GM23338 (cell line): ENCODE data around the gene LASP1NB.

Experiments used
- CREB1 ChIP-seq: fragments of 250-450 bp; sonication (Bioruptor Pico); IDR thresholded peaks from 2 replicates; pipeline ENCODE4 v1.5.0; 2020; ENCODE audit warnings: low read depth, mild to moderate bottlenecking, moderate library complexity
- CTCF ChIP-seq, 2 experiments: fragments of 200-600 bp in 1 of 2; sonication (generic) in 1 of 2; conservative IDR thresholded peaks; 2 replicates each; pipeline versions ENCODE4 v1.5.1 to v1.6.1; 2016 to 2017; ENCODE audit warnings: antibody characterized with exemption in 2 of 2, low read depth in 2 of 2, mild to moderate bottlenecking in 2 of 2, moderate library complexity in 1 of 2
- EZH2 ChIP-seq: fragments of 200-600 bp; sonication (generic); IDR thresholded peaks from one replicate; pipeline ENCODE4 v1.8.0; 2017; ENCODE audit warnings: antibody characterized with exemption, mild to moderate bottlenecking, low read depth; ENCODE audit not compliant: unreplicated experiment
- EZH2phosphoT487 ChIP-seq: fragments of 200-600 bp; sonication (generic); IDR thresholded peaks from one replicate; pipeline ENCODE4 v1.8.1; 2018; ENCODE audit warnings: antibody characterized with exemption; ENCODE audit not compliant: unreplicated experiment
- JUNB ChIP-seq: IDR thresholded peaks from one replicate; pipeline ENCODE4 v1.6.1; 2016; ENCODE audit warnings: antibody characterized with exemption; ENCODE audit not compliant: unreplicated experiment
- NANOG ChIP-seq: IDR thresholded peaks from 2 replicates; pipeline ENCODE4 v1.6.1; 2016; ENCODE audit warnings: antibody characterized with exemption, borderline replicate concordance
- POLR2AphosphoS5 ChIP-seq: IDR thresholded peaks from 2 replicates; pipeline ENCODE4 v1.6.1; 2016; ENCODE audit warnings: antibody characterized with exemption, low read depth
- STAT1 ChIP-seq: IDR thresholded peaks from one replicate; pipeline ENCODE4 v1.6.1; 2016; ENCODE audit warnings: antibody characterized with exemption; ENCODE audit not compliant: unreplicated experiment
- ZNF114 ChIP-seq: fragments of 250-450 bp; sonication (Bioruptor Pico); IDR thresholded peaks from 2 replicates; pipeline ENCODE4 v1.5.0; 2020; ENCODE audit warnings: mild to moderate bottlenecking, moderate library complexity
- ZNF331 ChIP-seq: fragments of 250-450 bp; sonication (Bioruptor Pico); IDR thresholded peaks from 2 replicates; pipeline ENCODE4 v1.5.0; 2020; ENCODE audit warnings: low read depth, mild to moderate bottlenecking, moderate library complexity
- ZNF462 ChIP-seq: fragments of 250-450 bp; sonication (Bioruptor Pico); IDR thresholded peaks from 2 replicates; pipeline ENCODE4 v1.5.0; 2020; ENCODE audit warnings: mild to moderate bottlenecking, moderate library complexity
- TF ChIP-seq, protein P1 (sequence below): IDR thresholded peaks from one replicate; pipeline ENCODE4 v1.6.1; 2018; ENCODE audit warnings: antibody characterized with exemption; ENCODE audit not compliant: unreplicated experiment
- TF ChIP-seq, protein P2 (sequence below): IDR thresholded peaks from 2 replicates; pipeline ENCODE4 v1.6.1; 2016; ENCODE audit warnings: antibody characterized with exemption

GRCh38 chr17:38925263-38925995, at the start of gene LASP1NB:
- TF ChIP-seq, protein P1, sequence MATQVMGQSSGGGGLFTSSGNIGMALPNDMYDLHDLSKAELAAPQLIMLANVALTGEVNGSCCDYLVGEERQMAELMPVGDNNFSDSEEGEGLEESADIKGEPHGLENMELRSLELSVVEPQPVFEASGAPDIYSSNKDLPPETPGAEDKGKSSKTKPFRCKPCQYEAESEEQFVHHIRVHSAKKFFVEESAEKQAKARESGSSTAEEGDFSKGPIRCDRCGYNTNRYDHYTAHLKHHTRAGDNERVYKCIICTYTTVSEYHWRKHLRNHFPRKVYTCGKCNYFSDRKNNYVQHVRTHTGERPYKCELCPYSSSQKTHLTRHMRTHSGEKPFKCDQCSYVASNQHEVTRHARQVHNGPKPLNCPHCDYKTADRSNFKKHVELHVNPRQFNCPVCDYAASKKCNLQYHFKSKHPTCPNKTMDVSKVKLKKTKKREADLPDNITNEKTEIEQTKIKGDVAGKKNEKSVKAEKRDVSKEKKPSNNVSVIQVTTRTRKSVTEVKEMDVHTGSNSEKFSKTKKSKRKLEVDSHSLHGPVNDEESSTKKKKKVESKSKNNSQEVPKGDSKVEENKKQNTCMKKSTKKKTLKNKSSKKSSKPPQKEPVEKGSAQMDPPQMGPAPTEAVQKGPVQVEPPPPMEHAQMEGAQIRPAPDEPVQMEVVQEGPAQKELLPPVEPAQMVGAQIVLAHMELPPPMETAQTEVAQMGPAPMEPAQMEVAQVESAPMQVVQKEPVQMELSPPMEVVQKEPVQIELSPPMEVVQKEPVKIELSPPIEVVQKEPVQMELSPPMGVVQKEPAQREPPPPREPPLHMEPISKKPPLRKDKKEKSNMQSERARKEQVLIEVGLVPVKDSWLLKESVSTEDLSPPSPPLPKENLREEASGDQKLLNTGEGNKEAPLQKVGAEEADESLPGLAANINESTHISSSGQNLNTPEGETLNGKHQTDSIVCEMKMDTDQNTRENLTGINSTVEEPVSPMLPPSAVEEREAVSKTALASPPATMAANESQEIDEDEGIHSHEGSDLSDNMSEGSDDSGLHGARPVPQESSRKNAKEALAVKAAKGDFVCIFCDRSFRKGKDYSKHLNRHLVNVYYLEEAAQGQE: no peak
- no peak for TF ChIP-seq CTCF (conservative IDR thresholded peaks at IDR 0.05; ENCODE audit: low read depth in 2 of 2)
- TF ChIP-seq STAT1: no peak
- TF ChIP-seq POLR2AphosphoS5: 0 out of 2 replicates have a peak, but pooled peaks have one; percentile 38
- TF ChIP-seq ZNF114 (CRISPR knock-in tag): no peak
- TF ChIP-seq ZNF331 (CRISPR knock-in tag): no peak
- no peak for TF ChIP-seq EZH2
- TF ChIP-seq CREB1 (CRISPR knock-in tag): no peak
- TF ChIP-seq EZH2phosphoT487: no peak
- TF ChIP-seq ZNF462 (CRISPR knock-in tag): no peak
- no peak for TF ChIP-seq JUNB
- TF ChIP-seq, protein P2, sequence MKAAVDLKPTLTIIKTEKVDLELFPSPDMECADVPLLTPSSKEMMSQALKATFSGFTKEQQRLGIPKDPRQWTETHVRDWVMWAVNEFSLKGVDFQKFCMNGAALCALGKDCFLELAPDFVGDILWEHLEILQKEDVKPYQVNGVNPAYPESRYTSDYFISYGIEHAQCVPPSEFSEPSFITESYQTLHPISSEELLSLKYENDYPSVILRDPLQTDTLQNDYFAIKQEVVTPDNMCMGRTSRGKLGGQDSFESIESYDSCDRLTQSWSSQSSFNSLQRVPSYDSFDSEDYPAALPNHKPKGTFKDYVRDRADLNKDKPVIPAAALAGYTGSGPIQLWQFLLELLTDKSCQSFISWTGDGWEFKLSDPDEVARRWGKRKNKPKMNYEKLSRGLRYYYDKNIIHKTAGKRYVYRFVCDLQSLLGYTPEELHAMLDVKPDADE: no peak
- no peak for TF ChIP-seq NANOG
